ENCODE results near the gene IL17RE. TPM values are rescaled to one million over a fixed set of nuclear protein-coding genes. Genes with fewer than 3 reads are reported as not detected.
"Not testable (repeated sequence)": the region's sequence is repeated elsewhere in the genome, so short reads cannot be mapped to it uniquely, and the experiment has no call there.

The IL17RE gene
- total and polyA plus RNA-seq, 2 experiments from 2014 or later, result 1.1 to 3.4 TPM

- Mint-ChIP-seq H3K4me1 (no peaks in the 10 kb centered on the region), H3K9me3 (no peaks in the 10 kb centered on the region; the same call in 2 of the 3 replicates), H3K27me3 (ENCODE audit: insufficient read depth, low read depth, poor library complexity) (peaks cover 8% of the 10 kb centered on the region), H3K36me3 (ENCODE audit: low read depth) (no peaks in the 10 kb centered on the region), H3K27ac (no peak overlapping the region), H3K4me3 (no peak overlapping the region)
- no peaks in the 10 kb centered on the region for H3K27me3 ChIP-seq (ENCODE audit: insufficient read depth)
- H3K4me2 ChIP-seq, result no peak overlapping the region
- H3F3A ChIP-seq (replicated peaks; ENCODE audit: low read depth), result no peaks in the 10 kb centered on the region
- no peaks in the 10 kb centered on the region for H3K79me2 ChIP-seq (replicated peaks; ENCODE audit: insufficient read depth)
- H4K20me1 ChIP-seq (replicated peaks; ENCODE audit: insufficient read depth), result no peaks in the 10 kb centered on the region
- H3K4me1 ChIP-seq (ENCODE audit: insufficient read depth), result no peaks in the 10 kb centered on the region
- no peak for ATAC-seq
- H3K9me2 ChIP-seq (ENCODE audit: insufficient read depth), result no peaks in the 10 kb centered on the region
- peak overlapping the region; percentile 38 for H2AFZ ChIP-seq
- no peak overlapping the region for H3K27ac ChIP-seq (ENCODE audit: low read depth)
- no peak for DNase-seq (ENCODE audit: low spot score)
- TF ChIP-seq REST (IDR thresholded peaks at IDR 0.05; ENCODE audit: unreplicated experiment) (no peak), CTCF (conservative IDR thresholded peaks at IDR 0.05; ENCODE audit: low read depth in 2 of 2) (no peak), CREB1 (CRISPR knock-in tag; IDR thresholded peaks at IDR 0.05; ENCODE audit: low read depth) (no peak), EZH2 (IDR thresholded peaks at IDR 0.05; ENCODE audit: low read depth, unreplicated experiment) (no peak)
- no peaks in the 10 kb centered on the region for H3K36me3 ChIP-seq (ENCODE audit: insufficient read depth)
- no peak overlapping the region for H3K4me3 ChIP-seq
Measured at GRCh38 chr3:9870978-9871377, 31.7 kb upstream of the IL17RE start.

GRCh38 chr3:9872067-9872466 is 30.6 kb upstream of the IL17RE start:
- not testable (repeated sequence) for H3K9me3 Mint-ChIP-seq, H3K27ac Mint-ChIP-seq, H3K4me1 Mint-ChIP-seq

GRCh38 chr3:9875448-9875847 is 27.2 kb upstream of the IL17RE start:
- no peaks in the 10 kb centered on the region for H3K36me3 Mint-ChIP-seq (ENCODE audit: low read depth)
- TF ChIP-seq EZH2 (IDR thresholded peaks at IDR 0.05; ENCODE audit: low read depth, unreplicated experiment) (no peak), STAT1 (IDR thresholded peaks at IDR 0.05; ENCODE audit: unreplicated experiment) (no peak), CTCF (conservative IDR thresholded peaks at IDR 0.05; ENCODE audit: low read depth in 2 of 2) (no peak), EZH2phosphoT487 (IDR thresholded peaks at IDR 0.05; ENCODE audit: unreplicated experiment) (no peak), ETS1 (IDR thresholded peaks at IDR 0.05) (no peak), ZNF331 (CRISPR knock-in tag; IDR thresholded peaks at IDR 0.05; ENCODE audit: low read depth) (no peak)

More at GRCh38 chr3:9872067-9872466, 30.6 kb upstream of the IL17RE start:
- not testable (repeated sequence) for H3K27me3 Mint-ChIP-seq (ENCODE audit: insufficient read depth, low read depth, poor library complexity); H3F3A ChIP-seq (replicated peaks; ENCODE audit: low read depth); H3K36me3 Mint-ChIP-seq (ENCODE audit: low read depth); H3K27ac ChIP-seq (ENCODE audit: low read depth); H3K4me3 Mint-ChIP-seq; H4K20me1 ChIP-seq (replicated peaks; ENCODE audit: insufficient read depth); H3K36me3 ChIP-seq (ENCODE audit: insufficient read depth); H3K27me3 ChIP-seq (ENCODE audit: insufficient read depth); DNase-seq (ENCODE audit: low spot score); H3K4me1 ChIP-seq (ENCODE audit: insufficient read depth); ATAC-seq; H2AFZ ChIP-seq; H3K9me2 ChIP-seq (ENCODE audit: insufficient read depth); H3K79me2 ChIP-seq (replicated peaks; ENCODE audit: insufficient read depth); H3K4me2 ChIP-seq; H3K4me3 ChIP-seq

More at GRCh38 chr3:9875448-9875847, 27.2 kb upstream of the IL17RE start:
- H3K27me3 Mint-ChIP-seq (ENCODE audit: insufficient read depth, low read depth, poor library complexity), result peaks cover 2% of the 10 kb centered on the region
- H3K4me1 Mint-ChIP-seq, result 0 out of 3 replicates have a peak, but pooled peaks cover 3% of the 10 kb centered on the region
- Histone ChIP-seq H3K9me2 (ENCODE audit: insufficient read depth) (no peaks in the 10 kb centered on the region), H3K79me2 (replicated peaks; ENCODE audit: insufficient read depth) (no peaks in the 10 kb centered on the region), H3F3A (replicated peaks; ENCODE audit: low read depth) (no peaks in the 10 kb centered on the region), H4K20me1 (replicated peaks; ENCODE audit: insufficient read depth) (no peaks in the 10 kb centered on the region), H3K4me1 (ENCODE audit: insufficient read depth) (no peaks in the 10 kb centered on the region), H3K4me2 (no peak overlapping the region), H3K36me3 (ENCODE audit: insufficient read depth) (no peaks in the 10 kb centered on the region), H3K27ac (ENCODE audit: low read depth) (no peak overlapping the region), H2AFZ (no peak overlapping the region), H3K27me3 (ENCODE audit: insufficient read depth) (no peaks in the 10 kb centered on the region), H3K4me3 (no peak overlapping the region)
- no peak for DNase-seq (ENCODE audit: low spot score)
- H3K27ac Mint-ChIP-seq, result no peak overlapping the region
- no peak for ATAC-seq
- no peak overlapping the region for H3K4me3 Mint-ChIP-seq
- H3K9me3 Mint-ChIP-seq, result no peaks in the 10 kb centered on the region; the same call in 2 of the 3 replicates
